NCI-H2107 treated with DMSO at 0.1 percent for 48 hours (cell line): ENCODE data around the gene PRR7.
"Not testable (repeated sequence)": the region's sequence is repeated elsewhere in the genome, so short reads cannot be mapped to it uniquely, and the experiment has no call there.

Experiments
- DNase-seq: peaks from one replicate; lab custom pipeline; 2025; ENCODE audit not compliant: unreplicated experiment; lab: John Stamatoyannopoulos, UW

Gene PRR7

GRCh38 chr5:177483994-177484901, 37.6 kb downstream of the PRR7 start:
- DNase-seq = no peak

- DNase-seq = no peak
These were observed 38.4 kb downstream of the PRR7 start for GRCh38 chr5:177484902-177485549.

GRCh38 chr5:177485753-177486152, 39.1 kb downstream of the PRR7 start:
- not testable (repeated sequence) for DNase-seq

GRCh38 chr5:177486256-177486655, 39.6 kb downstream of the PRR7 start:
- no peak for DNase-seq

GRCh38 chr5:177487144-177487543, 40.5 kb downstream of the PRR7 start:
- DNase-seq = no peak

- no peak for DNase-seq
These were observed 41.4 kb downstream of the PRR7 start for GRCh38 chr5:177487975-177488374.

GRCh38 chr5:177489119-177489716, 42.6 kb downstream of the PRR7 start:
- DNase-seq = no peak

GRCh38 chr5:177490311-177490991, 43.8 kb downstream of the PRR7 start:
- DNase-seq = no peak

GRCh38 chr5:177490992-177491391, 44.4 kb downstream of the PRR7 start:
- DNase-seq = no peak

GRCh38 chr5:177491429-177491945, 44.9 kb downstream of the PRR7 start:
- DNase-seq = no peak

GRCh38 chr5:177491983-177492746, 45.6 kb downstream of the PRR7 start:
- no peak for DNase-seq

- no peak for DNase-seq
These were observed 46.2 kb downstream of the PRR7 start for GRCh38 chr5:177492841-177493240.

GRCh38 chr5:177493795-177494345, 47.3 kb downstream of the PRR7 start:
- no peak for DNase-seq

- DNase-seq = no peak
These were observed 48.0 kb downstream of the PRR7 start for GRCh38 chr5:177494346-177495195.

GRCh38 chr5:177495243-177496060, 48.8 kb downstream of the PRR7 start:
- no peak for DNase-seq

GRCh38 chr5:177496070-177496726, 49.6 kb downstream of the PRR7 start:
- no peak for DNase-seq

GRCh38 chr5:177496727-177497291, 50.2 kb downstream of the PRR7 start:
- no peak for DNase-seq
